SJSA1 (cell line): Measurements from ENCODE around the gene RGS3. TPM values are rescaled to one million over a fixed set of nuclear protein-coding genes. Genes with fewer than 3 reads are reported as not detected.
"Not testable (repeated sequence)": the region's sequence is repeated elsewhere in the genome, so short reads cannot be mapped to it uniquely, and the experiment has no call there.

Experiments used
- DNase-seq, 2 experiments: peaks; one replicate each; pipeline ENCODE4 v3.0.0-alpha.2; 2015 to 2020; ENCODE audit warnings: low spot score in 2 of 2, low read depth in 1 of 2
- H3K27ac ChIP-seq: fragments of 250-450 bp; sonication (Bioruptor Pico); 2 replicates; pipeline ENCODE4 v1.5.1; 2020; ENCODE audit warnings: mild to moderate bottlenecking, moderate library complexity
- H3K27me3 ChIP-seq: fragments of 250-450 bp; sonication (Bioruptor Pico); replicated peaks from 2 replicates; pipeline ENCODE4 v1.5.1; 2020; ENCODE audit warnings: mild to moderate bottlenecking, moderate library complexity
- H3K36me3 ChIP-seq: fragments of 250-450 bp; sonication (Bioruptor Pico); 2 replicates; pipeline ENCODE4 v1.5.1; 2020; ENCODE audit warnings: mild to moderate bottlenecking
- H3K4me1 ChIP-seq: fragments of 250-450 bp; sonication (Bioruptor Pico); replicated peaks from 2 replicates; pipeline ENCODE4 v1.6.1; 2021; ENCODE audit warnings: mild to moderate bottlenecking
- H3K4me3 ChIP-seq: fragments of 250-450 bp; sonication (Bioruptor Pico); 2 replicates; pipeline ENCODE4 v1.5.1; 2020; ENCODE audit warnings: mild to moderate bottlenecking
- H3K9me3 ChIP-seq: fragments of 250-450 bp; sonication (Bioruptor Pico); replicated peaks from 2 replicates; pipeline ENCODE4 v1.5.1; 2020; ENCODE audit warnings: mild to moderate bottlenecking
- total RNA-seq: library from RNA; depleted of rRNA; stranded (reverse); fragments of >200 nt; shearing (Covaris generic); gene quantifications from 2 replicates; pipeline ENCODE4 v1.2.3, GENCODE V29; 2014

The RGS3 gene
- total RNA-seq, 1 experiment from 2014 or later, result 54.8 TPM

DNA sequence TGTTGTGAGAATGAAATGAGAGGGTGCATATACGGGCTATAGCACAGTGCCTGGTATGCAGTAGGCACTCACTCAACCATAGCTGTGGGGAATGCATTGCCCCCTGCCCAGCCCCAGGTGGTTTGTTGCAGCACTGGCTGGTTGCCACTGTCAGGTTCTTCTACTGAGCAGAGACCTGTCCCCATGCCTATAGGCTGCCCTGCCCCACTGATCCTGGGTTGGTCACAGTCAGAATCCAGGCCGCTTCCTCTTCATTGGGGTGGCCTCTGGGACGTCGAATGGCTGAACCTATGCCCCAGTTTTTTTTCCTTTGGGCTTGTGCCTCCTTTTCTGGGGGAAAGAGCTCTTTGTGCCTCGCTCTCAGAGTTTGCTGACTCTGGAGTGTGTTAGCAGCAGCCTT, 74.6 kb downstream of the RGS3 start:
- Histone ChIP-seq H3K36me3 (no peaks in the 10 kb centered on the region), H3K27me3 (no peaks in the 10 kb centered on the region), H3K27ac (no peak overlapping the region), H3K4me1 (peaks cover 9% of the 10 kb centered on the region), H3K4me3 (no peak overlapping the region), H3K9me3 (no peaks in the 10 kb centered on the region)
- no peak for DNase-seq

DNA sequence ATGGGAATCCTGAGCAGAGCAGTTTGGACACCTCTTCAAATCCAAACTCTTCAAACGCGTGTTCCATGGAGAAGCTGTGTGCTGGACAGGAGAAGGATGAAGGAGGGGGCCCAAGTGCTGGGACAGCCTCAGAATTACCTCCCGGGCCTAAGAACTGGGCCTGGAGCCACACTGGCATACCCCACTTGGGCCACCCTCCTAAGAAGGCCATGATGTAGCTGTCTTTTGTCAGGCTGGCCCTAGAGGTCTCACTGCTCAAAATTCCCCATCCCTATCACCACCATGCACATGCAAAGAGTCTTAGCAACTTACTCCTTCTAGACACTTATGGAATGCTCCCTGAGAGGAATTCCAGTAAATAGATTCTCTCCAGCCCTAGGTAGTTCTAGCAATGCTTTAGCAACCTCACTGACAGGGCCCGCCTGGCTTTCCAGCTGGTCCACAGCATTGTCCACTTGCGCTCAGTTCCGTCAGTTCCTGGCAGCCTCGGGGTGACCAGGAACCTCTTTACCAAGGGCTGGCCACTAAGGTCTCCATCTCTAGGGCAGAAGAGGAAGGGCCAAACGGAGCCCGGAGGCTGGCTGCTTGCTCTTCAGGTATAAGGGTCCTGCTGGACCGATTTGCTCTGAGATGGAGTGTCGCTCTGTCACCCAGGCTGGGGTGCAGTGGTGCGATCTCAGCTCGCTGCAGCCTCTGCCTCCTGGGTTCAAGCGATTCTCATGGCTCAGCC, 75.3 kb downstream of the RGS3 start:
- no peak overlapping the region for H3K4me3 ChIP-seq
- H3K9me3 ChIP-seq, result no peaks in the 10 kb centered on the region
- peaks cover 9% of the 10 kb centered on the region for H3K4me1 ChIP-seq
- no peak overlapping the region for H3K27ac ChIP-seq
- DNase-seq, result no peak
- no peaks in the 10 kb centered on the region for H3K36me3 ChIP-seq
- H3K27me3 ChIP-seq, result no peaks in the 10 kb centered on the region

DNA sequence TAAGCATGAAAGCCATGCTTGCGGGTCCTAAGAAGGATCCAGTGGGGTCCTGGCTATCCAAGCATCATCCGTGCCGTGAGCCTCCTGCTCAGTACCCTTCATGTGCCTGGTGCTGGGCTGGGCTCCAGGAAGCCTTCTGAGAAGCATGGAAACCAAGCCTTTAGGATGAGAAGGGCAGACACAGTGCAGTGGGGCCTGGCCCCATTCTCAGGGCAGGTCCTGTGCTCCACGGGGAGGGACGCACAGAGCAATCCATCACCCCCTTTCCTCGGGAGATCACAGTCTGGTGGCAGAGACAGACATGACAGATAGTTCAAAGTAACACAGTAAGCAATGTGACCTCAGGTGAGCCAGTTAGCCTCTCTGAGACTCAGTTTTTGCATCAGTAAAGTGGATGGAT, 76.9 kb downstream of the RGS3 start:
- H3K4me1 ChIP-seq, result peaks cover 9% of the 10 kb centered on the region
- no peaks in the 10 kb centered on the region for H3K9me3 ChIP-seq
- no peak for DNase-seq
- no peaks in the 10 kb centered on the region for H3K36me3 ChIP-seq
- H3K27me3 ChIP-seq, result no peaks in the 10 kb centered on the region
- no peak overlapping the region for H3K27ac ChIP-seq
- H3K4me3 ChIP-seq, result no peak overlapping the region

DNA sequence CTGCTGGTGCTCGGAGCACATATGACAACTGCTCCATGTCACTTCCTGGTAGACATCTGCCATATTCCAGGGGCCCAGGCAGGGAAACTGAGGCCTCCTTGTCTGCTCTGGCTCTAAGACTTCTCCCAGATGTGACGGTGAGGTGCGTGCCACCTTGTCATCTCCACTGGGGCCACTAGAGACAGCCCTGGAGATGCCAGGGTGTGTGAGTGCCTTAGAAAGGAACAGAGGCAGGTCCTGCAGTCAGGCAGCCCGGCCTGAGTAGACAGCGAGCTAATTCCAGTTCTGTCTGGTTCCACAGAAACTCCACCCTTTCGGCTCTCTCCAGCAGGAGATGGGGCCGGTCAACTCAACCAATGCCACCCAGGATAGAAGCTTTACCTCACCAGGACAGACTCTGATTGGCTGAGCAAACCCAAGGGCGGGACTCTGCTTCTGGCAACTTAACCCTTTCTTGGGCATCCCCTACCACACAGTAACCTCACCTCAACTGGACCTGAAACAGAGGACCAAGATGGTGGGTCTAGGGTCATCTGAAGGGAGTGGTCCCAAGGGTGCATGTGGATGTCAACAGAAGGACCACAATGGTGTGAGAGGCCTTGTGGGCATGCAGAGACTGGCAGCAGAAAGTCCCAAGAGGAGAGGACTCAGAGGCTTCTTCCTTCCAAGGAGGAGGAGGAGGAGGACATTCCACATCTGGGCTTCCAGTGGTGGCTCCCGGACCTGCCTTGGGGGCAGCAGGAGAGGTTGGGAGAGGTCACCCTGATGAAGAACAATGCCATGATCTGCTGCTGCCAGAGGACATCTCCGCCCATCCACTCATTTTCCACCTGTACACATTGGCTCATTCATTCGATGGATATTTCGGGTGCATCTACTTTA, 77.7 kb downstream of the RGS3 start:
- Histone ChIP-seq H3K27ac (no peak overlapping the region), H3K36me3 (no peaks in the 10 kb centered on the region), H3K27me3 (no peaks in the 10 kb centered on the region), H3K9me3 (no peaks in the 10 kb centered on the region), H3K4me1 (peaks cover 9% of the 10 kb centered on the region), H3K4me3 (no peak overlapping the region)
- DNase-seq, result peak; percentile 55 to 74

- Histone ChIP-seq H3K9me3 (no peaks in the 10 kb centered on the region), H3K27ac (no peak overlapping the region), H3K36me3 (no peaks in the 10 kb centered on the region), H3K27me3 (no peaks in the 10 kb centered on the region), H3K4me1 (peaks cover 14% of the 10 kb centered on the region), H3K4me3 (no peak overlapping the region)
- DNase-seq, result no peak
These were observed 78.5 kb downstream of the RGS3 start for GRCh38 chr9:113542006-113542405.

DNA sequence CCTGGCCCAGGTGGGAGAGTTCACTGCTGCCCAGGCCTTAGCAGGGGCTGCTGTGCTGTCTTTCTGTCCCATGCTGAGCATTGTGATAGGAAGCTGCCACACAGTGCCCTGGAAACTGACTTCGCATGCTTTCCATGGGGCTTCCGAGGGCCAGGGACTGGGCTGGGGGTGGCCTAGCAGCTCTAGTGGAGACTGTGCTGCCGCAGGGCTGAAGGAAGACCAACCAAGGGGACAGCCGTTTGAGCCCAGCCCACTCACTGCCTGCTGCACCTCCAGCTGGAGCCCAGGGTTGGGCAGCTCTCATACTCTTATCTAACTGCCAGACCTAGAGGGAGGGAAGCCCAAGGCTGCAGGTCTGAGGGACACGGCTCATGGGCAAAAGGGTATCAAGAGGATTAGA, 79.2 kb downstream of the RGS3 start:
- Histone ChIP-seq H3K9me3 (no peaks in the 10 kb centered on the region), H3K36me3 (no peaks in the 10 kb centered on the region), H3K27ac (no peak overlapping the region), H3K4me1 (peaks cover 22% of the 10 kb centered on the region), H3K4me3 (no peak overlapping the region), H3K27me3 (no peaks in the 10 kb centered on the region)
- DNase-seq, result no peak

DNA sequence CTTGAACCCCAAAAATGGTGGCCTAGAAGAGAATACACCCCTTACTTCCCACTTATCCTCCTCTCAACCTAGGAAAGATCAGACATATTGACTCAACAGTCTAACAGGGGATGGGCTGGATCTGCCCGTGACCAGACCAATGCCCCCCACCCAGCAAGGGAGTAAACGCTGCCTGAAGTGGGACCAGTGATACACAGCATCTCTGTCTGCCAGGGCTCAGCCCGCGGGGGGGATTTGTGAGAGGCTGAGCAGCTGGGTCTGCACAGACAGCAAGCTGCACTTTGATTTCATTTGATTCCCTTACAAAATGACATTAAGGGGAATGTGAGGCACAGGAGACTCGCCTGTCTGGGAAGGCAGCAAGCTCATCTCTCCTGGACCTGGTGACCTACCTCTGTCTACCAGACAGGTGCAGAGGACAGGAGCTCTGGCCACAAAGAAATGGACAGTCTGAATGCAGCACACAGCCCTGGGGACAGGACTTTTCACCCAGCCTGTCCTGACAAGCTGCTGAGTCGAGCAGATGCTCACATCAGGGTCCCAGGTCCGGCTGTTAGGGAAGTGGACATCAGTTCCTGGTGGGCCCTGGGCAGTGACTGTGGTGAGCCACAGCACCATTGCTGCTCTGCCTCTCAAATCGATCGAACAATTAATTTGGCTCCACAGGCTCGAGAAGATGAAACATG, 79.9 kb downstream of the RGS3 start:
- no peaks in the 10 kb centered on the region for H3K36me3 ChIP-seq
- no peak for DNase-seq
- H3K9me3 ChIP-seq, result no peaks in the 10 kb centered on the region
- H3K27ac ChIP-seq, result no peak overlapping the region
- no peak overlapping the region for H3K4me3 ChIP-seq
- no peaks in the 10 kb centered on the region for H3K27me3 ChIP-seq
- H3K4me1 ChIP-seq, result peaks cover 29% of the 10 kb centered on the region

GRCh38 chr9:113543982-113544303, 80.4 kb downstream of the RGS3 start:
- Histone ChIP-seq H3K36me3 (no peaks in the 10 kb centered on the region), H3K27ac (no peak overlapping the region), H3K4me3 (no peak overlapping the region), H3K4me1 (peaks cover 34% of the 10 kb centered on the region), H3K27me3 (no peaks in the 10 kb centered on the region), H3K9me3 (no peaks in the 10 kb centered on the region)
- no peak for DNase-seq

DNA sequence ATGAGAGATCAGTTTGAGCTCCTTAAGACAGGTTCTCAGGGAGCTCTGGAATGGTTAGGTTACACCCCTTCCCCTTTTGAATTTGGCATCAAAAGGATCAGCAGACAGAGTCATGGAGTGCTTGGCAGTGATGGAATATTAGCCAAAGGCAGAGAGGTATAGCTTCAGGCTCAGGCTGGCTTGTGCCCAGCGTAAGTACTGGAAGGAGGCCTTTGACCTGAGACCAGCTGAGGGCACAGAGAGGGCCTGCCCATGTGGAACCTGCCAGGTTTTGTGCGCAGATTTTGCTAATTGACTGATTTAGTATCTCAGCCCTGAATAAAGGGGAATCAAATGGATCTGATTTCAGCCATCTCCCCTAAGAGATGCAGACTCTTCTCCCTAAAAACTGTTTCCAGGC, 81.5 kb downstream of the RGS3 start:
- no peak for DNase-seq
- Histone ChIP-seq H3K4me1 (peaks cover 45% of the 10 kb centered on the region), H3K27me3 (no peaks in the 10 kb centered on the region), H3K4me3 (no peak overlapping the region), H3K27ac (no peak overlapping the region), H3K36me3 (no peaks in the 10 kb centered on the region), H3K9me3 (no peaks in the 10 kb centered on the region)

- Histone ChIP-seq H3K4me1 (peaks cover 40% of the 10 kb centered on the region), H3K36me3 (no peaks in the 10 kb centered on the region), H3K27ac (no peak overlapping the region), H3K9me3 (no peaks in the 10 kb centered on the region), H3K4me3 (no peak overlapping the region), H3K27me3 (no peaks in the 10 kb centered on the region)
- DNase-seq, result no peak
These were observed 83.0 kb downstream of the RGS3 start for GRCh38 chr9:113546566-113546965.

DNA sequence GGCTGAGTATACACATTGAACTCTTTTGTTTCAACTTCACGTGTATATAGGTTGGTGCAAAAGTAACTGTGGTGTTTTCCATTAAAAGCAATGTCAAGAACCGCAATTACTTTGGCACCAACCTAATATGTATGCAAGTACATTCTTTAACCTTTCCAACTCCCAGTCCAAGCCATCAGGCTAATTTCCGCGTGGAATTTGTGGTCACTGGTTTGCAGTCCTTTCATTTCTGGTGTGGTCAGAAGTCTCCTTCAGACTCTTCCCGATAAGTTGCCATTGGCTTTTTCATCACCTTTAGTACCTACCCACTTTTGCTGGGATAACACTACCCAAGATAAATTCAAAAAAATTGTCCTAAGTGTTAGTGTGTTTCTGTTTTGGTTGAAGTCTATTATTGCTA, 84.0 kb downstream of the RGS3 start:
- H3K36me3 ChIP-seq, result no peaks in the 10 kb centered on the region
- peak overlapping the region; percentile 81 for H3K27ac ChIP-seq
- H3K9me3 ChIP-seq, result no peaks in the 10 kb centered on the region
- H3K27me3 ChIP-seq, result no peaks in the 10 kb centered on the region
- DNase-seq, result no peak
- H3K4me3 ChIP-seq, result no peak overlapping the region
- peaks cover 40% of the 10 kb centered on the region for H3K4me1 ChIP-seq

- H3K4me3 ChIP-seq, result no peak overlapping the region
These were observed 84.9 kb downstream of the RGS3 start for GRCh38 chr9:113548221-113549041.

GRCh38 chr9:113549892-113550291, 86.4 kb downstream of the RGS3 start:
- DNase-seq, H3K9me3 ChIP-seq, H3K27me3 ChIP-seq, H3K36me3 ChIP-seq, H3K4me3 ChIP-seq: not testable (repeated sequence)
- H3K4me1 ChIP-seq, result peaks cover 52% of the 10 kb centered on the region
- H3K27ac ChIP-seq, result peak overlapping the region; percentile 26

More at GRCh38 chr9:113548221-113549041, 84.9 kb downstream of the RGS3 start:
- Histone ChIP-seq H3K27ac (peak overlapping the region; percentile 81), H3K9me3 (no peaks in the 10 kb centered on the region), H3K27me3 (no peaks in the 10 kb centered on the region), H3K36me3 (no peaks in the 10 kb centered on the region), H3K4me1 (peaks cover 40% of the 10 kb centered on the region)
- peak; percentile 75 to 89 for DNase-seq
